GM04504 (cell line): ENCODE results near the gene KRT71.
A peak's percentile ranks its signal among the peaks of the same experiment; 100 is the strongest.
"Not testable (repeated sequence)": the region's sequence is repeated elsewhere in the genome, so short reads cannot be mapped to it uniquely, and the experiment has no call there.

Source experiments
- DNase-seq: peaks from one replicate; pipeline ENCODE4 v3.0.0-alpha.2; 2012; ENCODE audit warnings: low read depth

The KRT71 gene

DNA sequence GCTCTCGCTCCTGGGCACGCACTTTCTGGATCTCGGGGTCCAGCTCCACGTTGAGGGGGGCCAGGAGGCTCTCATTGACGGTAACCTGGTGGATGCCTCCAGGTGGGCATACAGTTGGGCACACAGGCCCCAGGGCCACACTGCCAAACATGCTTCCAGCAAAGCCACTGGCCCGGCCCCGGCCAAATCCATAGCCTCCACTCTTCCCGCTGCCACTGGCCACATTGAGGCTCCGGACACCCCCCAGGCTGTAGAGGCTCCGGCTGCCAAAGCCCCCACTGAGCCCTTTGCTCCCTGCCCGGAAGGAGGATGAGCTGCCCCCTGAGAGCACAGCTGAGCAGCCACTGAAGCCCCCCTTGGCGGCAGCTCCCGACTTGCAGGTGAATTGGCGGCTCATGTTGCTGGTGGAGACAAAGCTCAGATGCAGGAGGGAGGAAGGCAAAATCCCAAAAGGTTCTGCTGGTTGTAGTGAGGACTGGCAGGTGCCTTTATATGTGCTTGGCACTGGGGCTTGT, at the start of gene KRT71:
Gene KRT71 (minus strand): TSS at position 465 of the 515 bp plus-strand sequence. CDS start 68 bp downstream, at position 397.
- DNase-seq: no peak

DNA sequence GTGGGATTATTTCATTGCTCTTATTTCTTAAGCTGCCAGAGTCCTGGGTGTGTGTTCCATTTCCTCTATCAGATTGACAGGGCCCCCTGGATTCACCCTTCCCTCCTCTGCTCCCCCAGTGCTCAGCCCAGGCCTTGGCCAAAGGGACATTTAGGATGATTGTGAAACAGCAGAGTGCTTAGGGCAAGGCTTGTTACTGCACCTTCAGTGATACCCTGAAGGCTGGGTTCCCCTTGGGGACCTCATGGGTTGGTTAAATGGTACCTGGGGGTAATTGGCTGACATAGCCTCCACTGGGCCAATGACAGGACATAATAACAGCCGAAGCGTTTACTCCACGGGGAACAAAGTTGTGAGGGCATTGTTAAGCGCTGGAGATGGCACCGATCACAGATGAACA, 49.6 kb upstream of the KRT71 start:
- DNase-seq: no peak

DNA sequence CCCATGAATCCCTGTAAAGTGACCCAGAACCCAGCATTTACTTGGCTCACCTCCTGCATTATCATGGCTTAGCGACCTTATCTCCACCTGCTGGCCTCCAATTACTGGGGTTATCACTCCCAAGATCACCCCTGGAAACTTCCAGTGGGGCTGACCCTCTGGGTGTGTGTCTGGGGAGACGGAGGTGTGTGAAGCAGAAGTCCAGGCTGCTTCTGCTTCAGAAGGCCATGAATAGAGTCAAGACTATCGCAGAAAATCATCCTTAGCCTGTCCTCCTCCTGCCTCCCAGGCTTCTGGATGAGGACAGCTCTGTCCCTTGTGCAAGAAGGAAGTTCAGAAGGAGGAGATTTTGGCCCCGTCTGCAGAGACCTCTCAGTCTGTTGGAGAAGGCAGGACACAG, 48.7 kb upstream of the KRT71 start:
- no peak for DNase-seq

DNA sequence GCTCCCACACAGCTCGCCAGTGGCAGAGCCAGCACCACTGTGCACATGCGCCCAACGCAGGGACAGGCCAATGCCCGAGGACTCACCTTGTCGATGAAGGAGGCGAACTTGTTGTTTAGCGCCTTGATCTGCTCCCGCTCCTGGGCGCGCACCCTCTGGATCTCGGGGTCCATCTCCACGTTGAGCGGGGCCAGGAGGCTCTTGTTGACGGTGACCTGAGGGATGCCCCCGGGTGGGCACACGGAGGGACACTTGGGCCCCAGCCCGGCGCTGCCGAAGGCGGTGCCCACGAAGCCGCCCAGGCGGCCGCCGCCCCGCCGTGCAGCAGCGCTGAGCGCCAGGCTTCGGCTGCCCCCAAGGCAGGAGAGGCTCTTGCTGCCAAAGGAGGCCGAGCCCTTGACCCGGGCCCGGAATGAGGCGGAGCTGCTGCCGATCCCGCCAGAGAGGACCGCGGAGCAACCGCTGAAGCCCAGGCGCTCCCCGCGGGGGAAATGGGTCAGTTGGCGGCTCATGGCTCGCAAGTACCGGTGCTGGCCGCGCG, 48.1 kb upstream of the KRT71 start, which contains the start of gene KRT72:
Gene KRT72 (minus strand): TSS at position 523 of the 541 bp plus-strand sequence. CDS start 11 bp downstream, at position 512.
- no peak for DNase-seq

DNA sequence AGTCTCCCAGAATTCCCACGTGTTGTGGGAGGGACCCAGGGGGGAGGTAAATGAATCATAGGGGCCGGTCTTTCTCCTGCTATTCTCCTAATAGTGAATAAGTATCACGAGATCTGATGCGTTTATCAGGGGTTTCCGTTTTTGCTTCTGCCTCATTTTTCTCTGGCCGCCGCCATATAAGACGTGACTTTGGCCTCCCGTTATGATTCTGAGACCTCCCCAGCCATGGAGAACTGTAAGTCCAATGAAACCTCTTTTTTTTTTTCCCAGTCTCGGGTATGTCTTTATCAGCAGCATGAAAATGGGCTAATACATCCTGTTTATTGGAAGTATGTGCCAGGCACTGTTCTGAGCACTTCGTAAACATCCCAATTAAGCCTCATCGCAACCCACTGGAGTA, 47.5 kb upstream of the KRT71 start:
- no peak for DNase-seq

DNA sequence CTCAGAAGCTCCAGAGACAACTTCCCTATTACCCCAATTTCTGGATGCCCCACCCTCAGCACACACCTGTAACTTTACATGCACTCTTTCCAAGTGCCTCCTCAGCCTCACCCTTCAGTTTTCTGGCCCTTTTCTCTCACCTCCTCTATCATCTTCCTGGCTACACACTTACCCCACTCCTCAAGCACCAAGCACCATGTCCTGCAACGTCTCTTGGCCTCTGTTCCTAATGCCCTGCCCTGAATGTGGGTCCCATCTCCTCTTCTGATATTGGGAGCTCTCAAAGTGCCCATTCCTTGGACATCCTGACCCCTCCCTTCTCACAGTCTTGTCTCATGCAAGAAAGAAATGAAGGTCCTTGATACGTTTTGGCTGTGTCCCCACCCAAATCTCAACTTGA, 47.1 kb upstream of the KRT71 start:
- DNase-seq: no peak

DNA sequence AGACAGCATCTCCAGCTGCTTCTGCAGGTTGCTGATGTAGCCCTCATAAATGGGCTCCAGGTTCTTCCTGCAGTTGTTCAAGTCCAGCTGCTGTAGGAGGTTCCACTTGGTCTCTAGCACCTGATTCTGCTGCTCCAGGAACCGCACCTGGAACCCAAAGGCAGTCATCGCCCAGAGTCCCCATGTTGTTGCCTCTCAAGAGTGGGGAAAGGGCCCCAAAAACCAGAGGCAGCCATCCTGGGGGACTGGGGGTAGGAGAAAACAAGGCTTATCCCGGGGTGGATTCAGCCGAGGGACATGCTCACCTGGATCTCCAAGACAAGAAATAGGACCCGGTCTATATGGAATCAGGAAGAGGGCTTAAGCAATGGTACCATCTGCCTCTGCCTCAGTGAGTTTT, 46.0 kb upstream of the KRT71 start:
- no peak for DNase-seq

DNA sequence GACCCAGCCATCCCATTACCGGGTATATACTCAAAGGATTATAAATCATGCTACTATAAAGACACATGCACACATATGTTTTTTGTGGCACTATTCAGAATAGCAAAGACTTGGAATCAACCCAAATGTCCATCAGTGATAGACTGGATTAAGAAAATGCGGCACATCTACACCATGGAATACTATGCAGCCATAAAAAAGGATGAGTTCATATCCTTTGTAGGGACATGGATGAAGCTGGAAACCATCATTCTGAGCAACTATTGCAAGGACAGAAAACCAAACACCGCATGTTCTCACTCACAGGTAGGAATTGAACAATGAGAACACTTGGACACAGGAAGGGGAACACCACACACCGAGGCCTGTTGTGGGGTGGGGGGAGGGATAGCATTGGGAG, 41.3 kb upstream of the KRT71 start:
- DNase-seq: not testable (repeated sequence)

DNA sequence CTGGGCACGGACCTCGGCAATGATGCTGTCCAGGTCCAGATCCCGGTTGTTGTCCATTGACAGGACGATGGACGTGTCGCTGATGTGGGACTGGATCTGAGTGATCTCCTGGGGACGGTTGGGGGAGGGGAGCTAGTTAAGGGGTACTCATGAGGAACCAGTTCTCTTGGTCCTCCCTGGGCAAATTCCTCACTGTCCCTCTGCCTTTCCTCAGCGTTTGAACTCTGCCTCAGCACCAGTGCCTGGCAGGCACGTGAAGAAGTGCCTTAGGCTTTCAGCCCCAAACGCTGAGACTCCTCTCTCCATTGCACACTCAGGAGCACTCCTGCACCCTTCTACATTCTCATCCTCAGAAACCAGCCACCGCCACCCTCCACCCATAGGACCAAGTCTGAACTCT, 38.6 kb upstream of the KRT71 start:
- no peak for DNase-seq

DNA sequence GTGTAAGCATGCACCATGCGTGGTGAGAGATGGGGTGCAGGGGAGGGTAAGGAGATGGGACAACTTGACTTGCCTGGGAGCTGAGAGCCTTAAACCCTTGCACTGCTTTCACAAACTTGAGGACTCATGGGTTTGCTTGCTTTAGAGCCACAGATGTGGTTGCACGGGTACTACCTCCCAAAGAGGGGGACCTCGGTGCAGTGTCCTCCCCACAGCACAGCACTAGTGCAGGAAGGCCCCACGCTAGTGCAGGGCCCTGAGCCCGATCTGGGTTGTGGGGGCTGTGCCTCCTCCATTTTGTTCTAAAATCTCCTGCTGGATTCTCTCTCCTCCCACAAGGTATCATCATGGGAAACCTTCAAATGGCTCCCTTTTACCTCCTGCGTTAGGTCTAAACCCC, 37.1 kb upstream of the KRT71 start:
- DNase-seq: no peak

DNA sequence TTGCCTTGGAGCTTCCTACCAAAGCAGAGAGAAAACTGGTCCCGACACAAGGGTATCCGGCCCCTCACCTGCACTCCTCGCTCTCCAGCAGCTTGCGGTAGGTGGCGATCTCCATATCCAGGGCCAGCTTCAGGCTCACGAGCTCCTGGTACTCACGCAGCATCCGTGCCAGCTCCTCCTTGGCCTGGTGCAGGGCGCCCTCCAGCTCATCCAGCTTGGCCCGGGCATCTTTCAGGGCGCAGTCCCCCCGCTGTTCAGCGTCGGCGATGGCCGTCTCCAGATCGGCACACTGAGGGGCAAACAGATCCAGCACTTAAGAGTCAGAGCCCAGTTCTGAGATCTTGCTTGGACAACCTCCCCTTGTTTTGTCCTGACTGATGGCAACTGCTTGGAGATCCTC, 34.6 kb upstream of the KRT71 start:
- no peak for DNase-seq

DNA sequence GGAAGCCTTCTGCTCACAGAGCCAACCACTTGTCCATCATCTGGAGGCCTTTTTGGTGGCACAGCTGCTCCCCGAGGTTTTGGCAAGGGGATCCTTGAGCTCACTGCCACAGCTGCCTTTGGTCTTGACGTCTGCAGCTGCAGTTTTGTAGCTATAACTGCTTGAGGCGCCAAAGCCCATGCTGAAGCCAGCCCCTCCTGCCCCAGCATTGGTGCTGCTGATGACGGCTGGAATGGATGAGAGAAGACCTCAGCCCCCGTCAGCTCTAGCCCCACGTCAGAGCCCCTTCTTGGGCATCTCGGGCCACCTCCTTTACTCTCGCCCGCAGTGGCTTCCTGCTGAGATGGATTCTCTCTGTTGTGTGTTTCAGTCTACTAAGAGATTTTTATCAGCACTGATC, 33.0 kb upstream of the KRT71 start:
- no peak for DNase-seq

DNA sequence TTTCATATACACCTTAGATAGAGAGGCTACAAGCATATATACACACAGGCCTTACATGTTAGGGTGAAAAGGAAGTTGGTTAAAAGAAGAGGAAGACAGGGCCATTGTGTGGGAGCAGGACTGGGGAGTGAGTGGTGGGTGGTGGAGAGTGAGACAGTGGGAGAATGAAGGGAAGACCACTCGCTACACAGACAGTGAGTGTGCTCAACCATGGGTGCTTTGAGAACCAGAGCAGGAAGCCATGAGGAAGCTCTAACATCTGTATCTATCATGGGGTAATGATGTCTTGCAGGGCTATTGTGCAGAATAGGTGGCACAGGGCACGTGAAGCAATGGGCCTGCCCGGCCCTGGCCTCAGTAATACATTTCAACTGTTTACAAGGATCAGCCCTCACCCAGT, 32.1 kb upstream of the KRT71 start:
- no peak for DNase-seq

DNA sequence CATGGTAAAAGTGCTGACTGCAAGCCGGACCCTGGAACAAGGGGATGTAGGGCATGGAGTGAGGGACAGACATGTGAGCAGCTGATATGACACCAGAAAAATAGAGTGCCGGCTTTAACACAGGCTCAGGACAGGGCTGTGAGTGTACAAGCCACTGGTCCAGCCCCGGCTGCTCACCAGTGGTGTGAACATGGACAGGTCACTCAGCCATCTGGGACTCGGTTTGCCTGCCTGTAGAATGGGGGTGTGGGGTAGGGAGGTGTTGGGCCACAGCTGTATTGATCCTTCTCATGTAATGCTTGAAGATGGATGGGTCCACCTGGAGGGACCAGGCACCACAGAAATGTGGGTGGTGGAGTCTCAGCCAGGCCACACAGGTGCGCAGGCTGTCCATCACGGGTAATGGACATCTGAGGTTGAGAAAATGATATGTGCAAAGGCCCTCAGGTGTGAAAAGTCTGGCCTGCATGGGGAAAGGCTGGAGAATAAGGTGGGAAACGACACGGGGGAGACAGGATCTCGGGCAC, 31.3 kb upstream of the KRT71 start:
- no peak for DNase-seq

DNA sequence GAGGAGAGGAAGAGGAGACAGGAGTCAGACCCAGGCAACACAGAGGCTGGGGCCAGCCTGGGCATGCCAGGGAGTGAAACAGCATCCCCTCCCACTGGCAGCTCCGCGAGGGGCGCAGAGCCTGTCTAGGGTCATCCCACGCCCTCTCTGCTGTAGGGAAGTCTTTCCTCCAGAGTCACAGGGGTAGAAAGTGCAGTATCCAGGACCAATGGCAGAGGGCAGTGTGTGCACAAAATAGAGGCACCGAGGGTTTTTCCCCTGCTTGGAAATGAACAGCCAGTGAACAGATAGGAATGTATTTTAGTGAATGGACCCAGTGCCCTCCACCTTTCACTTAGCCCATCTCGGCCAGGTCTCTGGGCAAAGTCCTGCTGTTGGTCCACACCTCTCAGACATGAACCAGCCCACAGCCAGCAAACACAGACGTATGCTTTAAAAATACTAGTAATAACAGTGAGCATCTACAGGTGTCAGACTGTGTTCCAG, 30.1 kb upstream of the KRT71 start:
- DNase-seq: peak; percentile 28

DNA sequence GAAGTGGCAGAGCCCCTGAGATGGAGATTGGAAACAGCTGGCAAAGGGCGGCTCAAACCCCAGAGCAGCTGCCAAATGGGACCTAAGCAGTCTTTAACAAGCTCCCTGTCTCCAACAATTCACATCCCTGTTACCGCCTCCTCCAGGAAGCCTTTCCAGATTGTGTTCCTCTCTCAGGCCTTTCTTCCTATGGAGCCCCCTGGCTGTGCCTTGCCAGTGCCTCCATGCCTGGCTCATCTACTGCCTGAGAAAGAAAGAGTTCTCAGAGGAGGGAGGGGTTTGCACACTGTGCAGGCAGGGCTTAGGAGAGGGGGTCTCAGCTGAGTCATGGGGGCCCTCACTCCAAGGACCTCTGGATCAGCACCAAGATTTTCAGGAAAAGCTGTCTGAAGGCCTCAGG, 29.5 kb upstream of the KRT71 start:
- DNase-seq: no peak

DNA sequence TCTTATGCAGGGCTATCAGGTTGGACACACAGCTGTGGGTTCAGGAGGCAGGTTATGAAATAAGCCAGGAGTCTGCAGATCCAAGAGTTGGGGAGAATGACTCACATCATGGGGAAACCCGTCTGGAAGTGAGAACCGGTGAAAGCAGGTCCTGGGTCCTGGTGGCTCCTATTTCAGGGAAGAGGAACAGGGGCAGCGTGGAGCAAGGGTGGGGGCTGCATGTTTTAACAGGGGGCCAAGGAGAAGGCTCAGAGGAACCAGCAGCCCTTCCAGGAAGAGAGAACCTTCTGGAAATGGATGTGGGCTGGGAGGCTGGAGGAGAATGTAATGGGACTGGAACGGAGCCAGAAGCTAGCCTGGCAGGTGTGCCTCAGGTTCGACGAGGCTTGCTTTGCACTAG, 28.5 kb upstream of the KRT71 start:
- peak; percentile 6 for DNase-seq

DNA sequence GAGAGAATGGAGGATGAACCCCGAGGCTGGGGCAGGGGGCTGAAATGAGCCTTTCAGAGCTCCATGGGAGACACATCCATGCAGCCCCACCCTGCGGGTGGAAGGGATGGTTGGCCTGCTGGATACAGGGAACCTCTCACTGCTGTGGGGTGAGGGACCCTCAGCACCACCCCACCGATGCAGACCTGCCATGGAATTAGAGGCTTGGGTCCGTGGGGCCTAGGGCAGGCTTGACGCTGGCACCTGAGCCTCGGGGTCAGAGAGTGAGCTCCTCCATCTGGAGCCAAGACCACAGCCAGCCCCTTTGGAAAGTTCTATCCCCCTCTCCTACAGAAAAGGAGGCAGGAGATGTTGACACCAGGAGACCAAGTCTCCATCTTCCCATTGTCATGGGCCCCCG, 28.1 kb upstream of the KRT71 start:
- DNase-seq: no peak

DNA sequence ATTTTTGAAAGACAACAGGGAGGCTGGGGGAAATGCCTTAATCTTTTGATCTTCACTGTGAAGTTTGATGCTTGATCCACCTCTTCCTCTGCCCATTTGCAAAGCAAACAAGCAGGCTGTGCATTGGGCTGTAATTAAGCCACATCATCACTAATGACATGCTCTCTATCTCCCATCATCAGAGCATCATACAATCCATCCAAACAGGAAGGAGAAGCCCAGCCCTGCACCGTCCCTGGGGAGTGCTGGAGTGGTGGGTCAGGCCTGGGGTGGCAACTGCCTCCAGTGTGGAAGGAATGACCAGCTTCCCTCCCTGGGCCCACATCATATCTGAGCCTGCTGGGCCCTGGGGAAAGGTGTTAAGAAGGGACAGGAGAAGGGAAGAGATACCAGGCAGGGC, 27.6 kb upstream of the KRT71 start:
- DNase-seq: no peak

DNA sequence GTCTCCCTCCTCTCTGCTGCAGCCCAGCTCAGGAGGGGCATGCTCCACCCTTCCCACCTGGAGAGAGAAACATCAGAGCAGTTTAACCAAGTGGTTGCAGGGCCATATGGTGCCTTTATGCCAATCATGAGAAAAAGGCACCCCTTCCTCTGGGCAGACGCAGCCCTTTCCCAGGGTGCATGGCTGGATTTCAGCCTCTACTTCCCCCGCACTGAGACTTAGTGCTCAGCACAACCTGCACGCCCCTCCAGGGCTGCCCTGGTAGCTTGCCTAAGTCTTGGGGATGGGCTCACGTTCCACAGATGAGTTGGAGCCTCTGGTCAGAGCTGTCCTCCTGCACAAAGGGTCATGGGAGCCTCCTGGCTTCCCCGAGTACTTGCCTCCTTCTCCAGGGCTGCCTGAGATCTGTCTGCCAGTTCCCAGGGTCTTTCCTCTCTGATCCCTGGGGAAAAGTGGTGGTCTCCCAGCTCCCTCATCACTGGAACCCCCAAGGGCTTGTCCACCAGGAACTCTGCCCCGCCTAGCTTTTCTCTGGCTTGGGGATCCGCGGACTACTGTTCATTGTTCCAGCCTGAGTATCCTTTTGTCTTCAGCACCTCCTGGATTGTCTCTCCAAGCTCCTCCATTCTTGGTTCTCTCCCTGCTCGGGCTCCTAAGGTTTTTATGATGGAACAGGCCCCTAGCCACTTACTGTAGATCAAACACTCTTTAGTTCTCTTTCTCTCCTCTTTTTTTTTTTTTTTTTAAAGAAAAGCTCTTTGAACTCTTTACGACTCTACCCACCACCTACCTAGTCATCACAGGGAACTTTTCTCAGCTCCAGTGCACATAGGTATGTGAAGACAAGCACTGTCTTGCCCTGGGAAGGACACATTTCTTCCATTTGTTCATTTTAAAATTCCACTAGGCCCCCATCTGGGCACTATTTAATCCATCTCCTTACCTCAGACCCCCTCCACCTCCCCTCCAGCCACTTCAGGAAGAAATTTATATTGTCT, 26.8 kb upstream of the KRT71 start:
- no peak for DNase-seq

DNA sequence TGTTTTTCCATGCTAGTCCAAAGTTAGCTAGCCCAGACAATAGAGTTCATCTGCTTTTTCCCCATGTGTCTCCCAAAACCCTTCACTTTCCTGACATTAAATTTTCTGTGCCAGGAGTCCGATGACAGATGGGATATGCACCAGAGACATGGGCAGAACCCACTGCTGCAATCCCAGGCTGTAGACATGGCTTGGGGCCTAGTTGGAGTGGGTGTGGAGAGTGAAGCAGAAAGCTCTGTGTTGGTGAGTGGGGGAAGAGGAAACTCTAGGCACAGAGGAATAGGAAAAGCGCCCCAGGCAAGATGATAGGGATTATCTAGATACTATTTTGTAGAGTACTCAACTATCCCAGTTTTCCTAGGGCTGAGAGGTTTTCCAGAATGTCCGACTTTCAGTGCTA, 25.5 kb upstream of the KRT71 start:
- no peak for DNase-seq

DNA sequence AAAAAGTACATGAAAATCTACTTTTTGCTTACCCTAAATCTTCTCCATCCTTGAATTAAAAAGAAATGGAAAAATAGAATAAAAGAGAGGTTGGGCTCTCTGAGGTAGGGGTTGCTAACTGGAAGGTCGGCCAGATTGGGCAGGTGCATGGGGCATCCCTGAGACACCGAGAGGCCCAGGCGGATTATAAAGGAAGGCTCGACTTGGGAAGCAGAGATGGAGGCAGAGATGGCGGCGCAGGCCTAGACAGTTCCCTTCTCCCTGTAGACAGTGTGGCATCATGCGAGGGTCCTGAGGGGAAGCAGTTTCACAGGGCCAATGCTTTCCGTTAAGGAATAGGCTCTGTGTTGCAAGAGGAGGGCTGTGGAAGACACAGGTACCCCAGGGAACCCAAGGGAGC, 24.4 kb upstream of the KRT71 start:
- DNase-seq: no peak

DNA sequence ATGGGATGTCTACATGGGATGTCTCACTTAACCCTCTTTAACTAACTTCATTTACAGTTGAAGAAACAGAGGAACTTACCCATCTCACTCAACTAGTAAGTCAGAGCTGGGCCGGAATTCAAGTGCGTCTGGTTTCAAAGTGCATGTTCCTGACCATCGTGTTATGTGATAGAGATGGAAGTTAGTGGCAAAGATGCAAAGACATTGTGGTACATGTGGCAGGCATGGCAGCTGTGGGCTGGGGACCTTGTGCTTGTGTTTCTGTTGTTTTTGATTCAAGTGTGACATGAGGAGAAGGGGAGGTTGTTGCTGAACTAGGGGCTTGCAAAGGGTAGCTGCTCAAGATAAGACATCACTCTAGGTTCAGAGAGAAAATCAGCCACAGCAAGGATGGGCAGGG, 23.0 kb upstream of the KRT71 start:
- no peak for DNase-seq
